HUES64 (cell line): ENCODE data around the gene TTC23L.
"Not testable (repeated sequence)": the region's sequence is repeated elsewhere in the genome, so short reads cannot be mapped to it uniquely, and the experiment has no call there.

ENCODE experiments used
- H3K27ac ChIP-seq: 2 replicates; pipeline ENCODE4 v1.7.0; 2013; ENCODE audit warnings: low read depth, low read length, inconsistent platforms
- H3K27me3 ChIP-seq: 2 replicates; pipeline ENCODE4 v1.6.1; 2013; ENCODE audit warnings: mild to moderate bottlenecking, low read length; ENCODE audit not compliant: insufficient read depth
- H3K36me3 ChIP-seq: 2 replicates; pipeline ENCODE4 v1.6.1; 2013; ENCODE audit warnings: mild to moderate bottlenecking, low read length; ENCODE audit not compliant: insufficient read depth
- H3K4me1 ChIP-seq: 2 replicates; pipeline ENCODE4 v1.6.1; 2013; ENCODE audit warnings: mild to moderate bottlenecking, low read length, moderate library complexity; ENCODE audit not compliant: insufficient read depth
- H3K4me3 ChIP-seq: 2 replicates; pipeline ENCODE4 v1.5.1; 2013; ENCODE audit warnings: mild to moderate bottlenecking, low read length, moderate library complexity
- H3K9ac ChIP-seq: 2 replicates; pipeline ENCODE4 v1.6.1; 2013; ENCODE audit warnings: mild to moderate bottlenecking, low read depth, low read length
- H3K9me3 ChIP-seq: 2 replicates; pipeline ENCODE4 v1.6.1; 2013; ENCODE audit warnings: low read depth, low read length; ENCODE audit not compliant: insufficient read depth
- whole genome bisulfite sequencing: fragments of 150-250, 120-280 bp; methylation state at CpG from one replicate; pipeline ENCODE4 v1.1.7; 2013; ENCODE audit warnings: missing lambda C conversion rate; 5-methylcytosine and 5-hydroxymethylcytosine counted together

TTC23L gene

DNA sequence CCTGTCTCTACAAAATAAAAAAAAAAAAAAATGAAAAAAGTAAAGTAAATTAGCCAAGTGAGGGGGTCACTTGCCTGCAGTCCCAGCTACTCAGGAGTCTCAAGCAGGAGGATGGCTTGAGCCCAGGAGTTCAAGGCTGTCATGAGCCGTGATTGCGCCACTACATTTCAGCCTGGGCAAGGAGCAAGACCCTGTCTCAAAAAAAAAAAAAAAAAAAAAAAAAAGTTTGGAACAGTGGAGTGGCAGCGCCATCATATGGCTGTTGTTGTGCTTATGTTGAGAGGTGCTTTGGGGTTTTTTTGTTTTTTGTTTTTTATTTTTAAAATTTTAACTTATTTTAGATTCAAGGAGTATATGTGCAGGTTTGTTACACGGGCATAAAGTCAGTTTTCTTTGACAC lies 80.1 kb downstream of the TTC23L start:
- Histone ChIP-seq H3K4me3 (no peak overlapping the region), H3K27ac (no peak overlapping the region), H3K36me3 (peaks cover 63% of the 10 kb centered on the region), H3K27me3 (no peaks in the 10 kb centered on the region), H3K4me1 (peaks cover 6% of the 10 kb centered on the region), H3K9me3 (no peaks in the 10 kb centered on the region), H3K9ac (no peak overlapping the region)
- WGBS: 98% methylated on average over 3 of the region's 4 CpGs

DNA sequence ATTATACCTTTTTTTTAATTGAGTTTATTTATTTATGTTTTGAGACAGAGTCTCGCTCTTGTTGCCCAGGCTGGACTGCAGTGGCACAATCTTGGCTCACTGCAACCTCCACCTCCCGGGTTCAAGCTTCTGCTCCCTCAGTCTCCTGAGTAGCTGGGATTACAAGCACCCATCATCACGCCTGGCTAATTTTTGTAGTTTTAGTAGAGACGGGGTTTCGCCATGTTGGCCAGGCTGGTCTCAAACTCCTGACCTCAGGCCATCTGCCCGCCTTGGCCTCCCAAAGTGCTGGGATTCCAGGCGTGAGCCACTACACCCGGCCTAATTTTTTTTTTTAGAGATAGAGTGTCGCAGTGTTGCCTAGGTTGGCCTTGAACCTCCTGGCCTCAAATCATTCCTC lies 84.3 kb downstream of the TTC23L start:
- H3K36me3 ChIP-seq: peaks cover 93% of the 10 kb centered on the region
- H3K4me3 ChIP-seq, H3K27ac ChIP-seq, H3K4me1 ChIP-seq, H3K9ac ChIP-seq, H3K9me3 ChIP-seq, H3K27me3 ChIP-seq: not testable (repeated sequence)
- WGBS: 97% methylated on average over 9 of the region's 9 CpGs

DNA sequence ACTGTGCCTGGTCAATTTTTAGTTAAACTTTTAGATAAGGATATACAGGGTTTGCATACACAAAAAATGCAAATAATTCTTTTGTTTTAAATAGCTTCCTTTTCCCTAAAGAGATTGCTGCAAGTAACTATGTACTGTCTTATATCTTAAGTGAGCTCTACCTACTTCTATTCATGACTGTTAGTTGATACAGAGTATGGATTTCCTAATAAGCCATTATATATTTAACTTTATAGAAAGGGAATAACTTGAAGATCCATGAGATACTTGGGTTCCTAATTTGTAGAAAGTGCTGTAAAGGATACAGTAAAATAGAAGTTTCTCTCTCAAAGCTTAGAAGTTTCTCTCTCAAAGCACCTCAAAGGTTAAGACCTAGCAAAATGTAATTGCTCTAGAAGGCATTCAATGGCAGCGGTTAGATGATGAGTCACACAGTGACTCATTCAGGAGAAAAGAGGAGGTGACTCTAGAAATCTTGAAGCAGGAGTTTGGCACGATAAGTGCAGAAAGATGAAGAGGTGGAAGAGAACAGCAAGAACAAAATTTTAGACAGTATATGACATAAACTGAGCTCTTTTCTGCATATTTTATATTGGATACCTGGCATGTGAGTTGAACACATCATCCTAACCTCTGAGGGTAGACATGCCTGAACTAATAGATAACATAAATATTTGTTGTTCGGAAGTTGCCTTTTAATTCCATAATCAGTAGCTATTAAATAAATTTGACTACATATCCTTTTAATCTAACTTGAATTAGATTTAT lies 84.9 kb downstream of the TTC23L start:
- Histone ChIP-seq H3K27ac (no peak overlapping the region), H3K9ac (no peak overlapping the region)

DNA sequence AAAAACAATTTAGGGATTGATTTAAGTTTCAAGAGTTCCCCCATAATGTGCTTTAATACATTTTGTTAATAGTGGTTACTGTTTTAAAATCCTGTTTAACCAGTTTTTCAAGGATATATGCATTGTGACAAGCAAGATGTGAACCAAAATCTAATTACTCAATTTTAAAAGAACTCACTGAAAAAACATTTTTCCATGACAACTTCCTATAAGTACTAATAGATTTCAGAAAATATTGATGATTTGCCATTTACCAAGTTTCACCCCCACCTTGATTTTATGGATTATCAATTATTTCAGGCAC lies 85.5 kb downstream of the TTC23L start:
- Histone ChIP-seq H3K27ac (no peak overlapping the region), H3K9me3 (no peaks in the 10 kb centered on the region), H3K36me3 (peaks cover 81% of the 10 kb centered on the region), H3K4me3 (no peak overlapping the region), H3K27me3 (no peaks in the 10 kb centered on the region), H3K9ac (no peak overlapping the region), H3K4me1 (peaks cover 3% of the 10 kb centered on the region)

More for the DNA sequence above, 84.9 kb downstream of the TTC23L start:
- Histone ChIP-seq H3K4me3 (no peak overlapping the region), H3K4me1 (peaks cover 2% of the 10 kb centered on the region), H3K9me3 (no peaks in the 10 kb centered on the region), H3K36me3 (peaks cover 86% of the 10 kb centered on the region), H3K27me3 (no peaks in the 10 kb centered on the region)
- WGBS: 78% methylated on average over 2 of the region's 3 CpGs

DNA sequence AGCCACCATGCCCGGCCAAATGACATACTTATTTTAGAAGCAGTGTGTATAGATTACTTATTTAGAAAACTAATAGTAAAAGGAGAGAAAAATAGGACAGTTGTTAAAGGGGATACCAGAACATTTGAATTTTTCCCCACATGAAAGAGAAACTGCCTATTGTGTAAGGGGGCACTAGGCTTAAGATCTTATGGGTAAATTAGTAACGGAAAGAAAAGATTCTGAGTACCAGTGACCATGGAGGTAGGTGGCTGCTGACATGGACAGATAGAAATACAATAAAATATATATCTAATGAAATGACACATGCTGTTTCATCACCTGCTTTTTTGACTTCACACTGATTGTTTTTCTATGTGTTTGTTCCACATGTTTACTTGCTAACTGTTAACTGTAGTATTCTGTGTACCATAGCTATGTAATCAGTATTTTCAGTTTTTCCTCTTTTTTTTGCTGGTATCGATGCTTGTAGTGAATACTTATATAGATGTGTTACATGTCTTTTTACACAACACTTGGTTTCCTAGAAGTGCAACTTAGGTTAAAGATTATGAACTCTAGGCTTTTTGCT lies 87.4 kb downstream of the TTC23L start:
- Histone ChIP-seq H3K9me3 (no peaks in the 10 kb centered on the region), H3K4me3 (no peak overlapping the region), H3K9ac (no peak overlapping the region), H3K27me3 (no peaks in the 10 kb centered on the region), H3K4me1 (peaks cover 9% of the 10 kb centered on the region), H3K27ac (no peak overlapping the region), H3K36me3 (peaks cover 61% of the 10 kb centered on the region)
- WGBS: 92% methylated on average over 2 of the region's 3 CpGs

DNA sequence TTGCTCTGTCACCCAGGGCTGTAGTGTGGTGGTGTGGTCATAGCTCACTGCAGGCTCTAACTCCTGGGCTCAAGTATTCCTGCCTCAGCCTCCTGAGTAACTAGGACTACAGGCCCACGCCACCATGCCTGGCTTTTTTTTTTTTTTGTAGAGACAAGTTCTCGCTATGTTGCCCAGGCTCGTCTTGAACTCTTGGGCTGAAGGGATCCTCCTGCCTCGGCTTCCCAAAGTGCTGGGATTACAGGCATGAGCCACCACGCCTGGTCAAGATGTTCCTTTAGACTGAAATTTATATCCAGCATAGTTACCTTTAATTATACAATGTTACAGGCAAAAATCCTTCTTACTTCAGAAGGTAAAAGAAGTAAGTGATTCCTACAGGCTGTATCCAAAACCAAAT lies 88.8 kb downstream of the TTC23L start:
- no peaks in the 10 kb centered on the region for H3K27me3 ChIP-seq
- no peak overlapping the region for H3K27ac ChIP-seq
- H3K9me3 ChIP-seq: no peaks in the 10 kb centered on the region
- H3K9ac ChIP-seq: no peak overlapping the region
- WGBS: 80% methylated on average over 5 of the region's 5 CpGs
- peaks cover 13% of the 10 kb centered on the region for H3K4me1 ChIP-seq
- H3K36me3 ChIP-seq: peaks cover 49% of the 10 kb centered on the region
- no peak overlapping the region for H3K4me3 ChIP-seq

DNA sequence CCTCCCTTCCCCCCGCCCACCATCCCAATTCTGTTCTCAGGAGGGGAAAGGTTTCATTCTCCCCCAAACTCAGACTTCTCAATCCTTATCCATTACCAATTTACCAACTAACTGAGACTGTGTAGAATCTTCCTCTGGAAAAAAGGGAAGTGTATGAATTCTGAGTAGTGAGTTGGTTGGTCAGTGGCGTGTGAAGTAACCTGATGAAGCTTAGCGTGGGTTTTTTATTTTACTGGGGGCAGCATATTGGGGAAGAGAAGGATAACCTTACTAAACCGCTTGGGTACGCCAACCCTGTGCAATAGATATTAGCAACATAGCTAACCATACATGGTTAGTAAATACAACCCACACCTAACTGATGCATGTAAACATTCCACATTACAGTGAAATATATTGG lies 89.3 kb downstream of the TTC23L start:
- Histone ChIP-seq H3K9me3 (no peaks in the 10 kb centered on the region), H3K27me3 (no peaks in the 10 kb centered on the region), H3K9ac (no peak overlapping the region), H3K4me3 (no peak overlapping the region), H3K4me1 (peaks cover 13% of the 10 kb centered on the region), H3K27ac (no peak overlapping the region), H3K36me3 (peaks cover 48% of the 10 kb centered on the region)
- 84% methylated on average over 4 of the region's 5 CpGs for WGBS

DNA sequence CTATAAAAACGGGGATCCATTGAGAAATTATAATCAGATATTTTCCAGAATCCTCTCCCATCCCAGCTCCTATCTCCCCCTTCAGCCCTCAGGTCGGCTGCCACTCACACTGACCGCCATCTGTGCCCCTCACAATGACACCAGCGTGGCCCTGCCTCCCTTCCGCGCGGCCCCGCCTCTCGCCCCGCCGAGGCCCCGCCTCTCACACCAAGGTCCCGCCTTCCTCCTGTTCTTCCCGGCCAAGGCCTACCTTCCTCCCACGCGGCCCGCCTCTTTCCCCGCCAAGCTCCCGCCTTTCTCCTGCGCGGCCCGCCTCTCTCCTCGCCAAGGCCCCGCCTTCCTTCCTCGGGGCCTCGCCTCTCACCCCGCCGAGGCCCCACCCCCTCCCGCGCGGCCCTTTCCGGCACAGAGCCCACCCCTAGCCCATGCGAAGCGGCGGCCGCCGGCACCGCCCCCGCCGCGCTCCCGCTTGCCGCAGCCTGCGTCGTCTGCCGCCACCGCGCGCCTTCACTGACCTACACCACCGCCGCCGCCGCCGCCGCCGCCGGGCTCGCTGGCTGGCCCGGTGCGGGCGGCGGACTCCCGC lies 90.3 kb downstream of the TTC23L start, which contains the start of gene DNAJC21:
TSS of gene DNAJC21 (plus strand) at position 426 of the 586 bp plus-strand sequence. CDS start 261 bp downstream, outside the sequence.
- Histone ChIP-seq H3K9me3 (no peaks in the 10 kb centered on the region), H3K27ac (peak within 1 kb of the TSS; percentile 80), H3K9ac (peak within 1 kb of the TSS; percentile 84), H3K27me3 (no peaks in the 10 kb centered on the region), H3K4me3 (peak within 1 kb of the TSS; percentile 86), H3K36me3 (peaks cover 46% of the 10 kb centered on the region), H3K4me1 (peaks cover 13% of the 10 kb centered on the region)
- WGBS: under 1% methylated on average over 63 of the region's 63 CpGs

DNA sequence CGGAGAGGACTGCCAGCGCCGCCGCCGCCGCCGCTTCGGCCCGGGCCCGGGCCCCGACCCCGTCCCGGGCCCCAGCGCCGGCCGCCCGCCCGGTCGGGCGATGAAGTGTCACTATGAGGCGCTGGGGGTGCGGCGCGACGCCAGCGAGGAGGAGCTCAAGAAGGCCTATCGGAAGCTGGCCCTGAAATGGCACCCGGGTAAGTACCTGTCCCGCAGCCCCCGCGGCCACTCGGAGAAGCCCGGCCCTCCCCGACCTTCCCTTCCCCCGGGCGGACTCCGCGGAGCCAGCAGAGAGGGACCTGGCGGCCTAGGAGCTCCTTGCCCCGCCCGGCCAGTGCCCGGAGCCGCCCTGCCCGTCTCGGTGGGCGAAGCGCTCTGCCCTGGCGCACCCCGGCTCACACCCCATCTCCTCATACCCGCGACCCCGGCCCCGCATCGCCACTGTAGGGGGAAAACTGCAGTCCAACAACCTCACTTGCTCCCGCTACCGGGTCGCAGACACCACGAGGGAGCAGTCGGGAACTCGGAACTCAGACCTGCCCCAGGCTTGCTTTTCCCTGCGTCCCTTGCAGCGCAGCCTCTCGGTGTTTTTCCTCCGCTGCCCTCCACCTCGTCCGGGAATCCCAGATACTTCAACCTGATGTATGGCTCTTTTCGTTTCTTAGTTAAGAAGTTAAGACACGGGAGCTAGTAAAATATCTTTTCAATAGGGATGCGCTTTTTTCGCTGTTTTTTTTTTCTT lies 90.9 kb downstream of the TTC23L start:
- Histone ChIP-seq H3K36me3 (peaks cover 44% of the 10 kb centered on the region), H3K4me1 (peaks cover 13% of the 10 kb centered on the region), H3K9me3 (no peaks in the 10 kb centered on the region), H3K4me3 (peak overlapping the region; percentile 86), H3K27ac (peak overlapping the region; percentile 80), H3K27me3 (no peaks in the 10 kb centered on the region), H3K9ac (peak overlapping the region; percentile 84)
- under 1% methylated on average over 70 of the region's 70 CpGs for WGBS

DNA sequence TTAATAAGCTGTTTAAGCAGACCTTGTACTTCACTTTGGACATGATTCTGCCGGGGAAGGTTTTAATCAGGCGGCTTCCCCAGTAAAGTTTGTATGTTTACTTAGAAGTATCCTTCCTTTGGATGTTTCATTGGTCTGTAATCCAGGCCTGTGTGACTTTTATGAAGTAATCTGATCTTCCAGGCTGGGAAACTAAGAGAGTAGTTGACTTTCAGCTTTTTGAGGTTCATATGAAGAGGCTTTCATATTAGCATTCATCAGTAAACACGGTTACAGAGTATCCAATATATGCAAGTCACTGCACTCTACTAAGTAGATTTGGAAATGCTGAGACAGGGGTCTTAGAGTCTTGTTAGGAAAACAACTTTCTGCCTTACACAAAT lies 91.5 kb downstream of the TTC23L start:
- H3K4me1 ChIP-seq: peaks cover 13% of the 10 kb centered on the region
- H3K36me3 ChIP-seq: peaks cover 44% of the 10 kb centered on the region
- peak overlapping the region; percentile 84 for H3K9ac ChIP-seq
- peak overlapping the region; percentile 86 for H3K4me3 ChIP-seq
- H3K27ac ChIP-seq: peak overlapping the region; percentile 80; the same call in 1 of the 2 replicates
- WGBS: 4% methylated on average over 2 of the region's 3 CpGs
- no peaks in the 10 kb centered on the region for H3K27me3 ChIP-seq
- no peaks in the 10 kb centered on the region for H3K9me3 ChIP-seq

DNA sequence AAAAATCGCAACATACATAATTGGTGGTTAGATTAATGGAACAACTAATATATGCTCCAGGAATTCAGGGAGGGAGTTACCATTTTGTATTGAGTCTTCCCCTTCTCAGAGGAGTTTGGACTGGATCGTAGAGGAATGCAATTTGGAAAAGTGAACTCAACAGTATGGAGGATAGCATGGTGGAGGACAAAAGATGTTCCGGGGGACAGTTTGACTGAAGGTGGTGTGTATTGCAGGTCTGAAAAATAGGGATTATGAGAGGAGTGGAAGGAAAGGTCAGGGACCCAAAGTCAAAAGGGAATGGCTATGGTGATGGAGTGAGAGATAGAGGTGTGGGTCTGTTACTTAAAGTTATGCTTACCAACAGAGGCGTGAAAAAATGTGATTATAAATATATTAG lies 91.9 kb downstream of the TTC23L start:
- Histone ChIP-seq H3K4me1 (peaks cover 13% of the 10 kb centered on the region), H3K4me3 (peak overlapping the region; percentile 86), H3K27me3 (no peaks in the 10 kb centered on the region), H3K36me3 (peaks cover 44% of the 10 kb centered on the region), H3K9ac (peak overlapping the region; percentile 84), H3K9me3 (no peaks in the 10 kb centered on the region), H3K27ac (no peak overlapping the region)
- 81% methylated on average over 4 of the region's 4 CpGs for whole genome bisulfite sequencing
